Tibial nerve (tissue), 4 donors: ENCODE data around the gene CACNA1G. TPM values are rescaled to one million over a fixed set of nuclear protein-coding genes. Genes with fewer than 3 reads are reported as not detected.

Experiments used
- DNase-seq, 2 donors: peaks; one replicate each; pipeline ENCODE4 v3.0.0-alpha.2; 2019; ENCODE audit warnings: low spot score in 2 of 2
- H3K27ac ChIP-seq, 4 donors: fragments of 200-600 bp; sonication (generic) in 3 of 4; one replicate each; pipeline ENCODE4 v1.5.1; 2017 to 2019; ENCODE audit warnings: mild to moderate bottlenecking in 1 of 4
- H3K27me3 ChIP-seq, 2 donors: fragments of 200-600 bp; sonication (generic) in 1 of 2; one replicate each; pipeline versions ENCODE4 v1.5.1 to v1.6.0; 2017 to 2019
- H3K36me3 ChIP-seq, 3 donors: fragments of 200-600 bp; sonication (generic); one replicate each; pipeline ENCODE4 v1.5.1; 2018 to 2019
- H3K4me1 ChIP-seq, 4 donors: fragments of 200-600 bp; sonication (generic) in 3 of 4; one replicate each; pipeline ENCODE4 v1.5.1; 2017 to 2019
- H3K4me3 ChIP-seq, 4 donors: fragments of 200-600 bp; sonication (generic) in 3 of 4; one replicate each; pipeline ENCODE4 v1.5.1; 2017 to 2019; ENCODE audit warnings: mild to moderate bottlenecking in 1 of 4, moderate library complexity in 1 of 4
- H3K9me3 ChIP-seq, 4 donors: fragments of 200-600 bp; sonication (generic) in 3 of 4; one replicate each; pipeline ENCODE4 v1.5.1; 2017 to 2019
- CTCF ChIP-seq, 5 experiments: fragments of 200-600 bp in 3 of 5; fragments of 450-650 bp in 2 of 5; sonication (generic) in 3 of 5; IDR thresholded peaks; one replicate each; pipeline ENCODE4 v1.5.1; 2016 to 2019; ENCODE audit warnings: antibody characterized with exemption in 5 of 5, mild to moderate bottlenecking in 3 of 5, moderate library complexity in 2 of 5
- EP300 ChIP-seq, 2 donors: sonication (generic); formaldehyde crosslinking; IDR thresholded peaks; one replicate each; pipeline ENCODE4 v1.6.1; 2017; ENCODE audit warnings: antibody characterized with exemption in 2 of 2, mild to moderate bottlenecking in 1 of 2
- POLR2A ChIP-seq, 2 donors: fragments of 450-650 bp; IDR thresholded peaks; one replicate each; pipeline ENCODE4 v1.6.1; 2017; ENCODE audit warnings: antibody characterized with exemption in 2 of 2, mild to moderate bottlenecking in 2 of 2, moderate library complexity in 2 of 2
- WGBS, 2 donors: methylation state at CpG; one replicate each; pipeline ENCODE4 v1.1.5; 2018; 5-methylcytosine and 5-hydroxymethylcytosine counted together
- total RNA-seq, 4 donors: library from RNA; depleted of rRNA; stranded (reverse); fragments of >200 nt; gene quantifications; one replicate each; pipeline ENCODE4 v1.1.0, GENCODE V29; 2016

Gene CACNA1G
- total RNA-seq, 4 donors from 2014 or later, result 0.21 to 2.2 TPM; not detected in 2

GRCh38 chr17:50576864-50577263 lies 16.3 kb downstream of the CACNA1G start:
- H3K9me3 ChIP-seq, result no peaks in the 10 kb centered on the region
- H3K4me3 ChIP-seq, result no peak overlapping the region
- no peak overlapping the region for H3K27ac ChIP-seq
- no peak for TF ChIP-seq CTCF (IDR thresholded peaks at IDR 0.05)
- TF ChIP-seq EP300 (IDR thresholded peaks at IDR 0.05), result no peak
- no peak for TF ChIP-seq POLR2A (IDR thresholded peaks at IDR 0.05)
- H3K27me3 ChIP-seq, result peaks cover 0 to 13% of the 10 kb centered on the region in 2 donors
- WGBS, 2 donors, result 79 to 83% methylated on average over 13 of the region's 13 CpGs
- H3K4me1 ChIP-seq, result no peaks in the 10 kb centered on the region
- H3K36me3 ChIP-seq, result no peaks in the 10 kb centered on the region
- DNase-seq, result no peak

GRCh38 chr17:50577451-50577954 lies 17.0 kb downstream of the CACNA1G start:
- no peak overlapping the region for H3K27ac ChIP-seq
- DNase-seq, result no peak
- H3K9me3 ChIP-seq, result no peaks in the 10 kb centered on the region
- no peak overlapping the region for H3K4me3 ChIP-seq
- no peaks in the 10 kb centered on the region for H3K36me3 ChIP-seq
- TF ChIP-seq CTCF (IDR thresholded peaks at IDR 0.05) (no peak), POLR2A (IDR thresholded peaks at IDR 0.05) (no peak), EP300 (IDR thresholded peaks at IDR 0.05) (no peak)
- 86 to 92% methylated on average over 13 of the region's 13 CpGs for WGBS, 2 donors
- H3K4me1 ChIP-seq, result no peaks in the 10 kb centered on the region
- peaks cover 0 to 12% of the 10 kb centered on the region in 2 donors for H3K27me3 ChIP-seq

GRCh38 chr17:50578173-50578572 lies 17.7 kb downstream of the CACNA1G start:
- no peak overlapping the region for H3K27ac ChIP-seq
- no peak for DNase-seq
- H3K4me1 ChIP-seq, result no peaks in the 10 kb centered on the region
- no peak for TF ChIP-seq EP300 (IDR thresholded peaks at IDR 0.05)
- TF ChIP-seq POLR2A (IDR thresholded peaks at IDR 0.05), result no peak
- TF ChIP-seq CTCF (IDR thresholded peaks at IDR 0.05), result no peak
- H3K4me3 ChIP-seq, result no peak overlapping the region
- H3K9me3 ChIP-seq, result no peaks in the 10 kb centered on the region
- peaks cover 0 to 8% of the 10 kb centered on the region in 2 donors for H3K27me3 ChIP-seq
- H3K36me3 ChIP-seq, result no peaks in the 10 kb centered on the region
- 74 to 84% methylated on average over 12 to 13 of the region's 16 CpGs for WGBS, 2 donors

GRCh38 chr17:50579399-50579798 lies 18.9 kb downstream of the CACNA1G start:
- Histone ChIP-seq H3K27me3 (peaks cover 0 to 8% of the 10 kb centered on the region in 2 donors), H3K36me3 (no peaks in the 10 kb centered on the region), H3K27ac (no peak overlapping the region), H3K4me1 (no peaks in the 10 kb centered on the region), H3K9me3 (no peaks in the 10 kb centered on the region), H3K4me3 (no peak overlapping the region)
- no peak for DNase-seq
- WGBS, 2 donors, result 82 to 86% methylated on average over 5 to 7 of the region's 7 CpGs
- TF ChIP-seq CTCF (IDR thresholded peaks at IDR 0.05) (no peak), POLR2A (IDR thresholded peaks at IDR 0.05) (no peak), EP300 (IDR thresholded peaks at IDR 0.05) (no peak)

- H3K27me3 ChIP-seq, result peaks cover 0 to 8% of the 10 kb centered on the region in 2 donors
- no peaks in the 10 kb centered on the region for H3K4me1 ChIP-seq
- H3K36me3 ChIP-seq, result no peaks in the 10 kb centered on the region
- no peak for TF ChIP-seq POLR2A (IDR thresholded peaks at IDR 0.05)
- no peak for TF ChIP-seq CTCF (IDR thresholded peaks at IDR 0.05)
- H3K9me3 ChIP-seq, result no peaks in the 10 kb centered on the region
- H3K4me3 ChIP-seq, result no peak overlapping the region
- no peak for DNase-seq
- 85 to 94% methylated on average over 5 to 9 of the region's 9 CpGs for WGBS, 2 donors
- no peak overlapping the region for H3K27ac ChIP-seq
These were observed 20.1 kb downstream of the CACNA1G start for GRCh38 chr17:50580646-50581045.
